AG09319 (cell line): ENCODE measurements around the gene PDHA1.

Experiments
- DNase-seq: peaks from one replicate; pipeline ENCODE4 v3.0.0-alpha.2; 2010; ENCODE audit warnings: low read depth; ENCODE audit errors: extremely low read depth
- TF ChIP-seq, protein P1 (sequence below): IDR thresholded peaks from 2 replicates; pipeline ENCODE4 v1.5.1; 2011; ENCODE audit warnings: low read depth, mild to moderate bottlenecking, inconsistent platforms, low read length, moderate library complexity

The PDHA1 gene

GRCh38 chrX:19342331-19342906, 1.3 kb upstream of the PDHA1 start:
- DNase-seq = no peak
- TF ChIP-seq, protein P1, sequence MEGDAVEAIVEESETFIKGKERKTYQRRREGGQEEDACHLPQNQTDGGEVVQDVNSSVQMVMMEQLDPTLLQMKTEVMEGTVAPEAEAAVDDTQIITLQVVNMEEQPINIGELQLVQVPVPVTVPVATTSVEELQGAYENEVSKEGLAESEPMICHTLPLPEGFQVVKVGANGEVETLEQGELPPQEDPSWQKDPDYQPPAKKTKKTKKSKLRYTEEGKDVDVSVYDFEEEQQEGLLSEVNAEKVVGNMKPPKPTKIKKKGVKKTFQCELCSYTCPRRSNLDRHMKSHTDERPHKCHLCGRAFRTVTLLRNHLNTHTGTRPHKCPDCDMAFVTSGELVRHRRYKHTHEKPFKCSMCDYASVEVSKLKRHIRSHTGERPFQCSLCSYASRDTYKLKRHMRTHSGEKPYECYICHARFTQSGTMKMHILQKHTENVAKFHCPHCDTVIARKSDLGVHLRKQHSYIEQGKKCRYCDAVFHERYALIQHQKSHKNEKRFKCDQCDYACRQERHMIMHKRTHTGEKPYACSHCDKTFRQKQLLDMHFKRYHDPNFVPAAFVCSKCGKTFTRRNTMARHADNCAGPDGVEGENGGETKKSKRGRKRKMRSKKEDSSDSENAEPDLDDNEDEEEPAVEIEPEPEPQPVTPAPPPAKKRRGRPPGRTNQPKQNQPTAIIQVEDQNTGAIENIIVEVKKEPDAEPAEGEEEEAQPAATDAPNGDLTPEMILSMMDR = no peak

DNA sequence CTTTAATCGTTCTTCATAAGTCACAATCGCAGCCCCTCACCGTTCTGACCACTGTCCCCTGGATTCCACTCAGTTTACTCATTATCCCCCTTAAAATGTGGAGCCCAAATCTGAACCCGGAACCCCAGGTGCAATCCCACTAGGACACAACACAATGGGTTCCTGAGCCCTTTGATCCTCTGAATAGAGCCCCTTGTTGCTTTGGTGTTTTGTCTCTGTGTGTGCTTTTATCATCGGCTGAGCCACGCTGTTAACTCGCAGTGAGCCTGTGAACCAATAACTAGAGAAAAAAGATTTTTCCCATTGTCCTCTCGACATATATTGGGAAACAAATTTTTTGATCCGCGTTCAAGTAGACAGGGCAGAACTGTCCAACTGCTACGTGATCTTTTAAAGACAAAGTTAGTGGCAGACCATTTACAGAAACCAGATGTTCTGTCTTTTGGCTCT, 617 bp upstream of the PDHA1 start:
- no peak for DNase-seq
- TF ChIP-seq, protein P1 = no peak

GRCh38 chrX:19344661-19345060, 934 bp downstream of the PDHA1 start:
- DNase-seq = no peak
- TF ChIP-seq, protein P1 = no peak

DNA sequence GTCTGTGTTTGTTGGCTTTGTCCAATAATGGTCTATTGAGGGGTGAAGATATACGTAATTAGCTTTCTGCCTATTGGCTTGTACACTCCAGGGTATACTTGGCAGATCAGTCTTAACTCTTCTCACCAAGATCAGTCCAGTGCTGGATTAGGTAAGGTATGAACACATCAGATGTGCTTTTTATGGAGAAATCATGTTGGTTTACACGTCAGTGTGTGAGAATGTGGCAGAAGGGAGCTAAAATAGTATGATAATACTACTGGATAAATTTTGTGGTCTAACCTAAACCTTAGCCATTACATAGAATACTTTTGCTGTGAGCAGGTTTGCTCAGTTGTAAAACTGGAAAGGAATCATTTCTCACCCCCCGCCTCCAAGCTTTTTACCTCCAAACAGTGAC, 4.2 kb downstream of the PDHA1 start:
- TF ChIP-seq, protein P1 = no peak
- no peak for DNase-seq

DNA sequence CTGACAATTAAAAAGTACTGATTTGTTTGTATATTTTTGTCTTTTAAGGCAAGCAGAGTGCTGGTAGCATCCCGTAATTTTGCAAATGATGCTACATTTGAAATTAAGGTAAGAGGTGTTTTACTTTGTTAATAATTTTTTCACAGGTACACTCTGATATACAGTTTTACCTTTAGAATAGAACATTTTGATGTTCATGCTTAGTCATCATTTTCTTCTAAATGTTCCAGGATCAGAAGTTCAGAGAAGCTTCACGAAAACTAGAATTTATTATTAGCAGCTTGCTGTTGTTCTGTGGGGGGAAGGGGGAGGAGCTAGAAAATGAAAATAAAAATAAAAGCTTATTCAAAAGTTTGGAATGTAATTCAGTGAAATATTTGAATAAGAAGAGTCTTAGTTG, 5.5 kb downstream of the PDHA1 start:
- no peak for DNase-seq
- TF ChIP-seq, protein P1 = no peak

DNA sequence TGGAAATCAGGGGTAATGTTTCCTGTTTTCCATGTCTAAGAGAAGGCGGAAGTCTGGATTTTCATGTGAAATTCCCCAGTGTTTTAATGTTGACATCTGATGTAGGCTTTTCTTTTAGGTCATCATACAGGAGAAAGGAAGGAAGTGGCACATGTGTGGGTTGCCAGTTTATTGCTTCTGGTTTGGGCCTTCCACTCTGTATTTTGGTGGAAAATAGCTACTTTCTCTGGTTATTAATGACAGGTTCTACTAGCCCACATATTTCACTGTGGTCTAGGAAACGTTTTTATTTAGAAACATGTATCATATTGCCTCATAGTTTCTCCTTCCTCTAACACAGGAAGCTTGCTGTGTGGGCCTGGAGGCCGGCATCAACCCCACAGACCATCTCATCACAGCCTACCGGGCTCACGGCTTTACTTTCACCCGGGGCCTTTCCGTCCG, 7.2 kb downstream of the PDHA1 start:
- TF ChIP-seq, protein P1 = no peak
- DNase-seq = no peak

- no peak for DNase-seq
Measured at GRCh38 chrX:19354625-19355024, 10.9 kb downstream of the PDHA1 start.

More at GRCh38 chrX:19354625-19355024, 10.9 kb downstream of the PDHA1 start:
- TF ChIP-seq, protein P1 = no peak
